ENCODE results near the gene AUTS2.

The AUTS2 gene

GRCh38 chr7:70529914-70530585 is 931.8 kb downstream of the AUTS2 start:
- Histone ChIP-seq H2AFZ (ENCODE audit: low read length) (no peak overlapping the region), H3F3A (ENCODE audit: low read depth) (no peaks in the 10 kb centered on the region), H3K4me1 (ENCODE audit: insufficient read depth, low read length, poor library complexity, severe bottlenecking) (peaks cover 8% of the 10 kb centered on the region), H3K27me3 (ENCODE audit: insufficient read depth, low read length, poor library complexity, severe bottlenecking) (no peaks in the 10 kb centered on the region), H3K9me2 (replicated peaks; ENCODE audit: low read depth, low read length) (no peaks in the 10 kb centered on the region), H3K79me2 (ENCODE audit: insufficient read depth, low read length) (no peaks in the 10 kb centered on the region), H3K9me3 (ENCODE audit: insufficient read depth, low read depth, low read length) (no peaks in the 10 kb centered on the region), H3K4me2 (ENCODE audit: low read depth, low read length, poor library complexity, severe bottlenecking) (no peak overlapping the region), H3K9ac (ENCODE audit: low read depth, low read length, poor library complexity, severe bottlenecking) (no peak overlapping the region), H3K36me3 (ENCODE audit: insufficient read depth, low read length) (no peaks in the 10 kb centered on the region), H4K20me1 (ENCODE audit: insufficient read depth, low read length, poor library complexity, severe bottlenecking) (no peaks in the 10 kb centered on the region), H3K4me3 (ENCODE audit: low read length, poor library complexity, severe bottlenecking) (no peak overlapping the region)
- TF ChIP-seq EZH2phosphoT487 (IDR thresholded peaks at IDR 0.05; ENCODE audit: borderline replicate concordance) (no peak), CTCF (conservative IDR thresholded peaks at IDR 0.05; ENCODE audit: low read length) (no peak)

GRCh38 chr7:70533614-70534013 is 935.3 kb downstream of the AUTS2 start:
- TF ChIP-seq CTCF (conservative IDR thresholded peaks at IDR 0.05; ENCODE audit: low read length): no peak
- TF ChIP-seq EZH2phosphoT487 (IDR thresholded peaks at IDR 0.05; ENCODE audit: borderline replicate concordance): no peak
- Histone ChIP-seq H3K27me3 (ENCODE audit: insufficient read depth, low read length, poor library complexity, severe bottlenecking) (no peaks in the 10 kb centered on the region), H4K20me1 (ENCODE audit: insufficient read depth, low read length, poor library complexity, severe bottlenecking) (no peaks in the 10 kb centered on the region), H3K9ac (ENCODE audit: low read depth, low read length, poor library complexity, severe bottlenecking) (no peak overlapping the region), H2AFZ (ENCODE audit: low read length) (no peak overlapping the region), H3K36me3 (ENCODE audit: insufficient read depth, low read length) (no peaks in the 10 kb centered on the region), H3K9me3 (ENCODE audit: insufficient read depth, low read depth, low read length) (no peaks in the 10 kb centered on the region), H3F3A (ENCODE audit: low read depth) (no peaks in the 10 kb centered on the region), H3K4me1 (ENCODE audit: insufficient read depth, low read length, poor library complexity, severe bottlenecking) (no peaks in the 10 kb centered on the region), H3K79me2 (ENCODE audit: insufficient read depth, low read length) (no peaks in the 10 kb centered on the region), H3K4me3 (ENCODE audit: low read length, poor library complexity, severe bottlenecking) (no peak overlapping the region), H3K4me2 (ENCODE audit: low read depth, low read length, poor library complexity, severe bottlenecking) (no peak overlapping the region), H3K9me2 (replicated peaks; ENCODE audit: low read depth, low read length) (no peaks in the 10 kb centered on the region)

GRCh38 chr7:70539205-70539604 is 940.9 kb downstream of the AUTS2 start:
- no peaks in the 10 kb centered on the region for H3K9me2 ChIP-seq (replicated peaks; ENCODE audit: low read depth, low read length)
- no peaks in the 10 kb centered on the region for H4K20me1 ChIP-seq (ENCODE audit: insufficient read depth, low read length, poor library complexity, severe bottlenecking)
- no peak overlapping the region for H3K9ac ChIP-seq (ENCODE audit: low read depth, low read length, poor library complexity, severe bottlenecking)
- no peaks in the 10 kb centered on the region for H3K79me2 ChIP-seq (ENCODE audit: insufficient read depth, low read length)
- no peak overlapping the region for H3K4me2 ChIP-seq (ENCODE audit: low read depth, low read length, poor library complexity, severe bottlenecking)
- TF ChIP-seq EZH2phosphoT487 (IDR thresholded peaks at IDR 0.05; ENCODE audit: borderline replicate concordance) (no peak), CTCF (conservative IDR thresholded peaks at IDR 0.05; ENCODE audit: low read length) (no peak)
- no peaks in the 10 kb centered on the region for H3K27me3 ChIP-seq (ENCODE audit: insufficient read depth, low read length, poor library complexity, severe bottlenecking)
- H3K4me1 ChIP-seq (ENCODE audit: insufficient read depth, low read length, poor library complexity, severe bottlenecking): no peaks in the 10 kb centered on the region
- no peak overlapping the region for H3K4me3 ChIP-seq (ENCODE audit: low read length, poor library complexity, severe bottlenecking)
- H3K36me3 ChIP-seq (ENCODE audit: insufficient read depth, low read length): no peaks in the 10 kb centered on the region
- no peaks in the 10 kb centered on the region for H3F3A ChIP-seq (ENCODE audit: low read depth)
- H3K9me3 ChIP-seq (ENCODE audit: insufficient read depth, low read depth, low read length): no peaks in the 10 kb centered on the region
- H2AFZ ChIP-seq (ENCODE audit: low read length): no peak overlapping the region
